ENCODE results near the gene MFSD6L. TPM values are rescaled to one million over a fixed set of nuclear protein-coding genes. Genes with fewer than 3 reads are reported as not detected.

Gene MFSD6L
- total RNA-seq: not detected in 2 replicates

GRCh38 chr17:8798846-8799569, at the start of gene MFSD6L:
MFSD6L (minus strand) TSS chr17:8799365; CDS start chr17:8799120, 245 bp downstream.

GRCh38 chr17:8758137-8758596, 41.0 kb downstream of the MFSD6L start, which contains the start of gene SPDYE4:
SPDYE4 (minus strand) TSS chr17:8758546; CDS start chr17:8758382, 164 bp downstream.

Other genes starting within 250 kb of the MFSD6L start
- gene MYH10, start 168.6 kb downstream of the MFSD6L start, total RNA-seq: 33.7 and 65.9 TPM in 2 replicates
- not detected in 2 replicates for gene CCDC42, start 54.5 kb downstream of the MFSD6L start, total RNA-seq
- gene SPDYE4, start 40.8 kb downstream of the MFSD6L start, total RNA-seq: not detected in 2 replicates
- gene PIK3R6, start 68.3 kb upstream of the MFSD6L start, total RNA-seq: not detected in 2 replicates
- not detected in 2 replicates for gene PIK3R5, start 166.3 kb upstream of the MFSD6L start, total RNA-seq
- under 0.01 and 0.35 TPM in 2 replicates for gene NTN1, start 222.1 kb upstream of the MFSD6L start, total RNA-seq

All from myometrial cell (primary cell).